ENCODE results near the gene ARHGAP29.
"Not testable (repeated sequence)": the region's sequence is repeated elsewhere in the genome, so short reads cannot be mapped to it uniquely, and the experiment has no call there.

The ARHGAP29 gene

GRCh38 chr1:94231746-94232145, 5.6 kb downstream of the ARHGAP29 start:
- DNase-seq: no peak

GRCh38 chr1:94230920-94231319, 6.5 kb downstream of the ARHGAP29 start:
- no peak for DNase-seq

DNA sequence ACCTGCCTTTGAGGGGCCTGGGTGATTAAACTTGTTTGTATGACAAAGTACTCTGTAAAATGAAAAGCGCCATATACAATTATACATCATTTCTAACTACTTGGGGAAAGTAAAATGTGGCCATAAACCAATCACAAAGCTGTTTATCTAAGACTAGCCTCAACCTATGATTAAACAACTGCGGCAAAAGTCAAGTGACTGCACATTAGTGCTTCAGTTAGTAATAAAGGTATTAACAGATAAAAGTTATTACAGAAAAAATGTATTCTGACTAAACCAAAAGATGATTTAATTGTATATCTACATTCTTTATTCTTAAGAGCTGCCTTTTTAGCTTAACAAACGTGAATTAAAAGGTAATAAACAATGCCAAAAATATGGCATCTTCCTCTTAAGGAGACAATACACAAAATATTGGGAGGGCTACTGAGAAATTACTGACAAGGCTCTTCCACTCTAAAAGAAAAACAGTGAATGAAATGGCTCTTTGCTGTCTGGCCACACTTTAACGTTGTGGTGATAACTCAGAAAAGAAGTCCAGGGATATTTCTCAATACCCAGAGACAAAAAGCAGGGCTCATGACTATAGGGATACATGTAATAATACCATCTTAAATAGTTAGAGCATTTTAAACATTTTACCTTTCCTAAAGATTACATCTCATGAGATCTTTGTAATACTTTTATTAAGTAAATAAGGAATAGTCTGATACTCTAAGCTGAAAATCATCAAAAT, 8.6 kb downstream of the ARHGAP29 start:
- no peak for DNase-seq

DNA sequence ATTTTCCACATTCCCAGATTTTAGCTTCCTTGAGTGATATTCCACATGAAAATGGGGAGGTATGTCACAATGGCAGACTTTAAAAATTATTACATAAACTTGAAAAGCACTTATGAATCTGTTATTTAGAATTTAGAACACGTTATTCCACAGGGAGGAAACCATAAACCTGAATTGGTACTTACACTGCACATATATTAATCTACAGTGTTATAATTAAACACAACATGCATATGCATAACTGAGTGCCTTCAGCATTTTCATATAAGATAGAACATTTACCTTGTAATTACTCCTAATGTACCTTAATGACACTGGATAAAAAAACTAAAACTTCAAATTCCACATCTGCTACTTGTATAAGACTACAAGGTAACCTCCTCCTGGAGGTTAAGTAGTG, 9.8 kb downstream of the ARHGAP29 start:
- DNase-seq: no peak

GRCh38 chr1:94225845-94226244, 11.5 kb downstream of the ARHGAP29 start:
- DNase-seq: no peak

DNA sequence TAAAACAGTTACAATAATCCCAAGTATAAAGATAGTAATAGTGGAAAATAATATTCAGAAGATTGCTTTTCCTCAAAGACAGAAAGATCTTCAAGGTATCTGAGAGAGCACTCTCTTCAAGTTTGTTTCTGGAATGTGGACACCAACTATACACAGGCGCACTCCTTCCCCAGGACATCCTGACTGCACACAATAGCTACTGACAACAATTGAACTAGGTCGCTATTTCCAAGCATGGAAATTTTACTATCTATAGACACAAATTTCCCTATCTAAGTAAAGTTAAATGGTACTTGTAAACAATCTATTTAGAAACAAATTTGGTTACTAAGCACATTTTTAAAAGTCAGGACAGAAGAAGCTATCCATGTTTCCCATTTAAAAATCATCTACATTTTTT, 19.1 kb downstream of the ARHGAP29 start:
- DNase-seq: no peak

- DNase-seq: no peak
These were observed 21.4 kb downstream of the ARHGAP29 start for GRCh38 chr1:94215955-94216354.

- no peak for DNase-seq
These were observed 27.4 kb downstream of the ARHGAP29 start for GRCh38 chr1:94209982-94210381.

GRCh38 chr1:94209425-94209824, 28.0 kb downstream of the ARHGAP29 start:
- no peak for DNase-seq

DNA sequence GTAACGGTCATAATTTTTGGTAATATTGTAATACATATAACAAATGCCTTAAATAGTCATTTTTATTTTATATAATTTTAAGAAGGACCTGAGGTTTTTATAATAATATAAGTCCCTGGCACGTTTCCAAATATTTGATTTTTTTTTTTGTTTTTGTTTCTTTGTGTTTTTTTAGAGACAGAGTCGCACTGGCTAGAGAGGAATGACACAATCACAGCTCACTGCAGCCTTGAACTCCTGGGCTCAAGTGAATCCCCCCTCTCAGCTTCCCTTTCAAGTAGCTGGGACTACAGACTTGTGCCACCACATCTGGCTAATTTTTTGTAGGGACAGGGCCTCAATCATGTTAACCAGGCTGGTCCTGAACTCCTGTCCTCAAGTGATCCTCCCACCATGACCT, 29.7 kb downstream of the ARHGAP29 start:
- no peak for DNase-seq

GRCh38 chr1:94205639-94206038, 31.7 kb downstream of the ARHGAP29 start:
- DNase-seq: no peak

DNA sequence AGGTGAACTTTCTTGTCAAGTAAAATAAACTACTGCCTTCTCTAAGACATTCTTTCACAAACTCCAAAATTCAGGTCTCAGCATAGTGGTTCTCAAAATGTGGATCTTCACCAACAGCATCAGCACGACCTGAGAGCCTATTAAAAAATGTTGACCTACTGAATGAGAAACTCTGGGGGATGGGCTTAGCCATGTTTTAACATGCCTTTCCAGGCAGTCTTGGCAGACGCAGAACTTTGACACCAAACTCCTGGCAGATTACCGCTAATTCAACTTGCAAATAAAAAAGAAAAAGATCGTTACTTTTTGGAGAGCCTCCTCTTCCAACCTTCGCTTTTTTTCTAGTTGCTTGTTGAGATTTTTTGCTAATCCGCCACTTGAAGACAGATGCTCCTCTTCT, 35.1 kb downstream of the ARHGAP29 start:
- DNase-seq: no peak

DNA sequence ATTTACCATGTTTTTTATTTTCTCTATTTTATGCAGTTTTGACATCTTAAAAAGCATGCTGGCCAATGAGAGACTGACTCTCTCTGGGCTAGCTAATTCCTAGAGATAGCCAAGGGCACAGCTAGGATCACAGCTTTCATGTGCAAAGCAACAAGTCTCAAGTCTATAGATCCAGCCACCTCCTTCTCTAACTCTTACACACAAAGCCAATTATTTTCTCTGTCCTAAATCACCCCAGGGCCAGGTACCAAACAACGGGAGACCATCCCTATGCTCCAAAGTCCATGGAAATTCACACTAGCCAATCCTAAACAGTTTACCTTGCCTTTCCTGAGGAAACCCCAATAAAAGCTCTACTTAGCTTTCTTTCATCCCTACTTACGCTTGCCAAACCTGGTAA, 38.0 kb downstream of the ARHGAP29 start:
- no peak for DNase-seq

DNA sequence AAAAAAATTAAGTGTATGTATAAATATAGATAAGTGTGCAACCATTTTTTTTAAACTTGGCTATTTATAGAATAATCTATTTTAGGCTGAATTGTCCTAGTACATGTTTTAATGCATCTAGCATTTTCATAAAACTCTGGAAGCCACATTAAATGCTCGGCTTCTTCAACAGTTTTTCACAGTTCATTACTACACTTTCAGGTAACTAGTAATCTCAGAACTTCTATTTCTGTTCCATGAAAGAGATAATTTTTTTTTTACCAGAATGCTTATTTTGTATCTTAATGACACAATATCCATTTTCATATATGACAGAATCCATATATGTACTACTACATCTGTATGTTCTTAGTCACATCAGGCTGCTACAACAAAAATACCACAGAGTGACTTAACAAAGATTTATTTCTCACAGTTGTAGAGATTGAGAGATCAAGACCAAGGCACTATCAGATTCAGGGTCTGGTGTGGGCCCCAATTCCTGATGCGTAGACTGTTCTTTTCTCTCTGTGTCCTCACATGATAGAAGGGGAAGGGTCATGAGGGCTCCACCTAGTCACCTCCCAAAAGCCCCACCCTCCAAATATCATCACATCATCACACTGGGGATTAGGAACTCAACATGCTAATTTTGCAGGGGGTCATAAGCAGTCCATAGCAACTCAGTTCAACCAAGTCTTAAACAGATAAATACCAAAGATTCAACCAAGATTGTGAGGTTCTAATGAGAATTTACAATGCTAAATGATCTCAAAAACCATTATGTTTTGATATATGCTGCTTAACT, 43.1 kb downstream of the ARHGAP29 start:
- no peak for DNase-seq

GRCh38 chr1:94193128-94193527, 44.3 kb downstream of the ARHGAP29 start:
- no peak for DNase-seq

DNA sequence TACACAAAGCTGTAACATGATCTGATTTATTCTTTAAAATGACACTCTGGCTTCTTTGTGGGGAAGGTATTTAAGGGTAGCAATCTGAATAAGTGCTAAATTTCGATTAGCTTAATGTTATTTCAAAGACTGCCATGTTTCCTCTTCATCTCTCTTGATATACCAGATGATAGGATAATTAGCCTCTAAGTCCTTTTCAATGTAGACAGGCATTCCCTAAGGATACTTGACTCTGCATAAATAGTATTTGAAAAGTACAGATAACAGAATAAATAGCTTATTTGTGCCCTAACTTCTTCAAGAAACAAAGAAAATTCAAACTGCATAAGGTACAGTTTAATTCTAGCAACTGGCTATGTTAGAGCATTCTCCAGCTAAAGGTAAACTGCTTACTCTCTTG, 46.2 kb downstream of the ARHGAP29 start:
- no peak for DNase-seq

DNA sequence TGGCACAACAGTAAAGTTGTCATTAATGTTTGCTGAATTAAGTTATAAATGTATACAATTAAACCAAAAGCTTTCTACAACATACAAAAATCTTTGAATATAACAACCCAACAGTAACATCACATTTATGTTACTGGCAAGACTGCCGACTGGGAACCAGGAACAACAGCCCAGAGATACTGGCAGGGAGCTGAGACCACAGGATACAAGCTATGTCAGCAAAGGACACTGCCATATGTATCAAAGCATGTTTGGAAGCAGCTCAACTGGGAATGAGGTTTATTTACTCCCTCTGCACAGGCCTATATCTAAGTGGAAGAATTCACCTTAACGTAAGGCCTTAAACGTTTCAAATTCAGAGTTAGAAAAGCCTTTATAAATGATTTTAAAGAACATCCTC, 50.4 kb downstream of the ARHGAP29 start:
- DNase-seq: no peak

GRCh38 chr1:94183197-94183815, 54.1 kb downstream of the ARHGAP29 start:
- DNase-seq: no peak

DNA sequence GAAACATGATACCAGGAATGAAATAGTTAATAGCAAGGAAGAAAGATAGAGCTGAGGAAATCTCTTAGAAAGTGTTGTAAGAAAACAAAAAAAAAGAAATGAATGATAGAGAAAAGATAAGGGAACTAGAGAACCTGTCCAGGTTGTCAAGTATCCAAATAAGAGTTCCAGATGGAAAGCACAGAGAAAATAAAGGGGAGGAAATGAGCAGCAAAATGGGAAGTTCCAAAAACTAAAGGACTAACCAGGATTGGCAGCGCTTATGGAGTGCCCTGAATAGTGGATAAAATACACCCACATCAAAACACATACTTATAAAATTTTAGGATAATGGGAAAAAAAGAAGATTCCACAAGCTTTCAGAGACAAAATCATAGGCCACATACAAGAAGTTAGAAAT, 55.2 kb downstream of the ARHGAP29 start:
- DNase-seq: no peak

GRCh38 chr1:94180650-94181049, 56.7 kb downstream of the ARHGAP29 start:
- DNase-seq: no peak

GRCh38 chr1:94178901-94179300, 58.5 kb downstream of the ARHGAP29 start:
- DNase-seq: no peak

DNA sequence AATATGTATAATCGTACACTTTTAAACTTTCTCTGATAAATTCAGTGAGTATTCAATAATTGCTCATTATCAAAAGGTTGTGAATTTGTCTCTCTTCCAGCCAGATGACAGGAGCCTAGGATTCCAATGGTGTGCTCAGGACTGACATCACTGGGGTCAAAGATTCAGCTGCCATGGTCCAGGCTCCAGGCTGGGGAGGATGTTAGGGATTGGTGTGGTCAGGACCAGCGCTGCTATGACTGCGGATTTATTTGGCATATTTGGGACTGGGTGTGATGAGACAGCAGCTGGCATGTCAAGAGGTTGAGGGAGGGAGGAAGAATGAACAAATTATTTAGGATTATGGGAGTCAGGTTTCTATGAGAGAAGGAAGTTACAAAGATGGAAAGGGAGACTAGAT, 68.3 kb downstream of the ARHGAP29 start:
- DNase-seq: no peak

GRCh38 chr1:94165843-94166242, 71.5 kb downstream of the ARHGAP29 start:
- DNase-seq: no peak

- not testable (repeated sequence) for DNase-seq
These were observed 72.5 kb downstream of the ARHGAP29 start for GRCh38 chr1:94164885-94165284.

Measured in NCI-H1930 (cell line).